Osteoblast (primary cell): Measurements from ENCODE around the gene IRS2. TPM values are rescaled to one million over a fixed set of nuclear protein-coding genes. Genes with fewer than 3 reads are reported as not detected.
"Not testable (repeated sequence)": the region's sequence is repeated elsewhere in the genome, so short reads cannot be mapped to it uniquely, and the experiment has no call there.

ENCODE experiments used
- DNase-seq: peaks from one replicate; pipeline ENCODE4 v3.0.0; 2011; ENCODE audit warnings: low spot score, mixed read lengths; ENCODE audit not compliant: insufficient read length; ENCODE audit errors: missing footprints
- H2AFZ ChIP-seq: 2 replicates; pipeline ENCODE4 v1.6.0; 2011; ENCODE audit warnings: mild to moderate bottlenecking, low read length
- H3K27ac ChIP-seq: 2 replicates; pipeline ENCODE4 v1.5.1; 2011; ENCODE audit warnings: mild to moderate bottlenecking, low read depth, low read length, moderate library complexity
- H3K27me3 ChIP-seq: 2 replicates; pipeline ENCODE4 v1.6.0; 2012; ENCODE audit warnings: mild to moderate bottlenecking, control low read depth, inconsistent platforms, low read length, moderate library complexity; ENCODE audit not compliant: insufficient read depth
- H3K36me3 ChIP-seq: 2 replicates; pipeline ENCODE4 v1.5.1; 2011; ENCODE audit warnings: mild to moderate bottlenecking, low read length, control low read depth, moderate library complexity; ENCODE audit not compliant: insufficient read depth
- H3K4me1 ChIP-seq: 2 replicates; pipeline ENCODE4 v1.5.1; 2011; ENCODE audit warnings: mild to moderate bottlenecking, low read length, control low read depth, moderate library complexity; ENCODE audit not compliant: insufficient read depth
- H3K4me2 ChIP-seq: 2 replicates; pipeline ENCODE4 v1.6.0; 2011; ENCODE audit warnings: mild to moderate bottlenecking, low read length; ENCODE audit not compliant: insufficient read depth
- H3K4me3 ChIP-seq: fragments of 200-600 bp; sonication (generic); 3 replicates; pipeline ENCODE4 v1.5.1; 2012; ENCODE audit warnings: mild to moderate bottlenecking, low read length, inconsistent platforms; ENCODE audit not compliant: insufficient read depth
- H3K79me2 ChIP-seq: 2 replicates; pipeline ENCODE4 v1.6.0; 2012; ENCODE audit warnings: mild to moderate bottlenecking, low read length, control low read depth, inconsistent platforms; ENCODE audit not compliant: insufficient read depth
- H3K9me3 ChIP-seq: 2 replicates; pipeline ENCODE4 v1.5.1; 2011; ENCODE audit warnings: low read depth, low read length, control low read depth
- H4K20me1 ChIP-seq: 2 replicates; pipeline ENCODE4 v1.6.0; 2012; ENCODE audit warnings: mild to moderate bottlenecking, low read length, control low read depth; ENCODE audit not compliant: insufficient read depth
- CTCF ChIP-seq: IDR thresholded peaks from 2 replicates; pipeline ENCODE4 v1.5.1; 2011; ENCODE audit warnings: mild to moderate bottlenecking, low read depth, low read length, moderate library complexity; ENCODE audit errors: extremely low read depth
- total RNA-seq: library from RNA; depleted of rRNA; stranded (reverse); fragments of >200 nt; gene quantifications from 2 replicates; pipeline ENCODE4 v1.2.3, GENCODE V29; 2012

The IRS2 gene
- total RNA-seq, 1 donor = 8.3 TPM

- no peak overlapping the region for H2AFZ ChIP-seq
- no peak for DNase-seq
- TF ChIP-seq CTCF = no peak
- H3K4me1 ChIP-seq = no peaks in the 10 kb centered on the region
- H3K27me3 ChIP-seq = peaks cover 9% of the 10 kb centered on the region
- no peaks in the 10 kb centered on the region for H3K79me2 ChIP-seq
- no peak overlapping the region for H3K27ac ChIP-seq
- H4K20me1 ChIP-seq = no peaks in the 10 kb centered on the region
- no peaks in the 10 kb centered on the region for H3K36me3 ChIP-seq
- H3K9me3 ChIP-seq = no peaks in the 10 kb centered on the region
- no peak overlapping the region for H3K4me2 ChIP-seq
- no peak overlapping the region for H3K4me3 ChIP-seq
Observed at GRCh38 chr13:109733550-109733949, 52.8 kb downstream of the IRS2 start.

- not testable (repeated sequence) for H3K27me3 ChIP-seq, H2AFZ ChIP-seq, H3K36me3 ChIP-seq, H3K4me3 ChIP-seq, H4K20me1 ChIP-seq, H3K79me2 ChIP-seq, H3K4me2 ChIP-seq, H3K4me1 ChIP-seq, DNase-seq, H3K9me3 ChIP-seq, H3K27ac ChIP-seq
Observed at GRCh38 chr13:109732470-109733170, 53.8 kb downstream of the IRS2 start.

- Histone ChIP-seq H3K36me3 (no peaks in the 10 kb centered on the region), H3K79me2 (no peaks in the 10 kb centered on the region), H4K20me1 (no peaks in the 10 kb centered on the region), H2AFZ (no peak overlapping the region), H3K4me1 (no peaks in the 10 kb centered on the region), H3K4me3 (no peak overlapping the region), H3K9me3 (no peaks in the 10 kb centered on the region), H3K27me3 (peaks cover 9% of the 10 kb centered on the region), H3K27ac (no peak overlapping the region), H3K4me2 (no peak overlapping the region)
- TF ChIP-seq CTCF = no peak
- no peak for DNase-seq
Observed at GRCh38 chr13:109730812-109731335, 55.5 kb downstream of the IRS2 start.

- Histone ChIP-seq H3K4me1 (no peaks in the 10 kb centered on the region), H2AFZ (no peak overlapping the region), H3K27ac (no peak overlapping the region), H3K79me2 (no peaks in the 10 kb centered on the region), H4K20me1 (no peaks in the 10 kb centered on the region), H3K4me3 (no peak overlapping the region), H3K27me3 (peaks cover 9% of the 10 kb centered on the region), H3K9me3 (no peaks in the 10 kb centered on the region), H3K4me2 (no peak overlapping the region), H3K36me3 (no peaks in the 10 kb centered on the region)
- no peak for TF ChIP-seq CTCF
- no peak for DNase-seq
Observed at GRCh38 chr13:109728791-109729731, 57.3 kb downstream of the IRS2 start.
